Measurements from ENCODE around the gene SUZ12.
"Not testable (repeated sequence)": the region's sequence is repeated elsewhere in the genome, so short reads cannot be mapped to it uniquely, and the experiment has no call there.

SUZ12 gene

DNA sequence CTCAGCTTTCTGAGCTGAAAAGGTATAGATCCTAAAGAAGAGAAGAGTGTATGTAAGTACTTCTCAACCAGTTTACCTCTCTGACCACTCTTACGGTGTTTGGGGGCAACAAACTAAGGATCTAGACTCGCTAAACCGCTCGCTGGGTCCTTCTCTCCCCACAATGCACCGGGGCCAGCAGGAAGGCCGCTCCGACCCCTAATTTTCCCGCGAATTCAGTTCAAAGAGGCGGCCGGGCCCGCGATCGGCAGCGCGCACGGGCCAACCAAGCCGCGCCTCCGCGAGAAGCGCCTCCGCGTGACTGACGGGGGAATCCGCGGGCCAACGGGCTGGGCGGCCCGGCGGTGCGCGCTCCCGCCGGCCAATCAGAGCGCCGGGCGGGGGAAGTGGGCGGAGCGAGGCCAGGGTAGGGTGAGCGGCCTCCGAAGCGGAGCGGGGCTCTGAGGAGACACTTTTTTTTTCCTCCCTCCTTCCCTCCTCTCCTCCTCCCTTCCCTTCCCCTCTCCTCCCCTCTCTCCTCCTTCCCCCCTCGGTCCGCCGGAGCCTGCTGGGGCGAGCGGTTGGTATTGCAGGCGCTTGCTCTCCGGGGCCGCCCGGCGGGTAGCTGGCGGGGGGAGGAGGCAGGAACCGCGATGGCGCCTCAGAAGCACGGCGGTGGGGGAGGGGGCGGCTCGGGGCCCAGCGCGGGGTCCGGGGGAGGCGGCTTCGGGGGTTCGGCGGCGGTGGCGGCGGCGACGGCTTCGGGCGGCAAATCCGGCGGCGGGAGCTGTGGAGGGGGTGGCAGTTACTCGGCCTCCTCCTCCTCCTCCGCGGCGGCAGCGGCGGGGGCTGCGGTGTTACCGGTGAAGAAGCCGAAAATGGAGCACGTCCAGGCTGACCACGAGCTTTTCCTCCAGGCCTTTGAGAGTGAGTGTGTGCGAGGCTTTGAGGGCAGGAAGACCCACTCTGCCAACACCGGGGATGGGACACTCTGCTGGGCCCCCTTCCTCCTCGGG is at the start of gene SUZ12:
Gene SUZ12 (plus strand): TSS at position 393 of the 995 bp plus-strand sequence. CDS start 240 bp downstream, at position 633.
- peak; percentile 87 for DNase-seq

DNA sequence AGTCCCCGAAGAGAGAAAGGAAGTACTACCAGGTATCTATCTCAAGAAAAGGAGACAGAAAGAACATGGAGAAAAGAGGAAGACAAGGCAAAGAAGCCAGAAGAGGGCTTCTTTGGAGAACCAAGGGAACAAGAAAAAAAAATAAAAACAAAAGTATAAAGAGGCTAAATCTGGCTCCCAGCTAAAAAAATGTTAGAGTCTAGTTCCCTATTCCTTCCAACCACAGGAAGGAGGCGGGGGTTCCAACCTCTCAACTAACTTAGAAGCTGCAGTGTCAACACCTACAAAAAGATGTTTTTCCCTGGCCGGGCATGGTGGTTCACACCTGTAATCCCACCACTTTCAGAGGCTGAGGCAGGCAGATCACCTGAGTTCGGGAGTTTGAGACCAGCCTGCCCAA is 48.7 kb upstream of the SUZ12 start:
- DNase-seq: peak; percentile 97

DNA sequence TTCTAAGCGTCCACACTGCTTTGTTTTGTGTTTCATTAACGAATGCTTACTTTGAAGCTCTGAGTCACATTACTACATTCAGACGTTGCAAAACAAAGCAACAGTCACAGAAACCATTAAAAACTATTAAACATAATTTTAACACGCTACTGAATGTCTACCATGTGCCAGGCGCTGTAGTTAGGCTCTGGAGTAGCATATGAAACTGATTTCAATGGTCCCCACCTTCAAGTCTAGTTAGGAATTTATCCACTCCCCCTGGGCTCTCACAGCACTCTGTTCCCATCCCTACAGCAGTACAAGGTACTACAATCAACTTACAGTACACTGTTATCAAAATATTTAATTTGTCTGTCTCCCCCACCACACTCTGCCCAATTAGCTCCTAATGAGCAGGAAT is 35.9 kb upstream of the SUZ12 start:
- DNase-seq: peak; percentile 34

DNA sequence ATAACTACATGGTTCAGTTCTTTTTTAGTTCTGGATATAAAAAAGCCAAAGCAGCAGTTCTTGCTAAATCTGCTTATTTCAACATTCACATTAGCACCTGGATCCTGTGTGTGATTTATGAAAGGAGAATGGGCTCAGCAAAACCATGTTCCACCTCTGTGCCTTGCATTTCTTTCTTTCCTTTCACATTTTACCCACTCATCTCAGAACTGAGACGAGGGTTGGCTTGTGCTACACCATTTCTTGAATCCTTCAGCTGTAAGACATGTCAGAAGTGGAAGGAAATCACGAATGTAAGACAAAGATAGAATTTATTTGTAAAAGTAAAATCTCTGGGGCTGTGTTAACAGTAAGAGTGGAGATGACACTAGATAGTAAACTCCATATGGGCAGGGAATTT is 34.1 kb upstream of the SUZ12 start:
- no peak for DNase-seq

DNA sequence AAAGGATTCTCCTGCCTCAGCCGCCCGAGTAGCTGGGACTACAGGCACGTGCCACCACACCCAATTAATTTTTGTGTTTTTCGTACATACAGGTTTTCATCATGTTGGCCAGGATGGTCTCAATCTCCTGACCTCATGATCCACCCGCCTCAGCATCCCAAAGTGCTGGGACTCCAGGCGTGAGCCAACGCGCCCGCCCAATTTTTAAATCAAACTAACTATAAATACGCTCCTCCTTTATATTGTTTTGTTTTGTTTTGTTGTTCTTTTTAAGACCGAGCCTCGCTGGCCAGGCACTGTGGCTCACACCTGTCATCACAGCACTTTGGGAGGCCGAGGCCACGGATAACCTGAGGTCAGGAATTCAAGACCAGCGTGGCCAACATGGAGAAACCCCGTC is 33.4 kb upstream of the SUZ12 start:
- DNase-seq: no peak

DNA sequence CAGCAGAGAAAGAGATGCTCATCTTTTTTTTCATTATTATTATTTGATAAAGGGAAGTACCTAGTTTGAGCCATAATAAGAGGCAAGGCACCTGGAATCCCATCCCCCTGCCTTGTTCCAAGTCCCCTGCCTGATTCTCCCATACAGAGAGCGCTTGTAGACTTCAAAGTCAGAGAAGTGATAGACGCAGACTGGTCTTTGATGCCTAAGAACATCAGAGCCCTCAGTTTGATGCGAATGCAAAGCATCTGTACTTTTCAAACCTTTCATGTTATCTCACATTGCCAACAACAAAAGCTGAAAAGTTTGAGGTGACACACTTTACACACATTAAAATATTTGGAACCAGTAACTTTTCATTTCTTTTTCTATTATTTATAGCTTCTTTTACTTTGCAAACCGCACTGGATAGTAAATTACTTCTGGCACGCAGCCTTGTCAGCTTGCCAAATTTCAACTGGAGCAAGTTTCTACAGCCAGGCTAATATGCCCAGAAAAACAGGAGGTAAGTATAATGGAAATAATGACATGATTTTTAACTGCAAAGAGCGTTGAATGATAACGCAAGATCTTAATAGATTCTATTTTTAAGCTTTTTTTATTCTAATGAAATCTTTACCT is 29.4 kb upstream of the SUZ12 start:
- no peak for DNase-seq

DNA sequence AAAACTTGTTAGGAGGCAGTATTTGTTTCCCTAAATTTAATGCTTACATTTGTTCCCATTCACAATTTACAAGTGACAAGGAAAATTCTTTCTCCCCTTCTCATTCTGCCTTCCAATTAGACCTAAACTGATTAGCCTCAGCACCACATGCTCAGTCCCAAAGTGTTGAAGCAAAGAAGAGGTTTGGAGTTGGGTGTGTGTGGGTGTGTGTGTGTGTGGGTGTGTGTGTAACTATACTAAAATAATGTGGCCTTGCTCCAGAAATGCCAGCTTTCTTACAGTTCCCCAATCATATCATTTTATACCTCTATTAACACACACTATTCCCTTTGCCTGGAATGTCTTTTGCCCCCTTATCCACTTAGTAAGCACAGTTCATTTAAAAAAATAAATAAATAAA is 28.4 kb upstream of the SUZ12 start:
- no peak for DNase-seq

DNA sequence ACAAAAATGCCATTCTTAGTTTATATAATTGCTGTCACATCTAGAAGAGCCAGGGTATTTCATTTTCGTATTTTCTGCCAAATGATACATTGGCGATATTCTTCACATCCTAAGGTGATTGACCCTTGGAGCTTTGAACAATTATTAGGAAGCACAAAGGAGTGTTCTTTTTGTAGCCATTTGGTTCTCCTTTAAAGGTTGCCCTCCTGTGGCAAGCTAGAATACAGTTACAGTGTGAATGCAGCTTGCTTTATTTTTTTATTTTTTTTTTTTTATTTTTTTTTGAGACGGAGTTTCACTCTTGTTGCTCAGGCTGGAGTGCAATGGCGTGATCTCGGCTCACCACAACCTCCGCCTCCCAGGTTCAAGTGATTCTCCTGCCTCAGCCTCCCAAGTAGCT is 24.1 kb upstream of the SUZ12 start:
- peak; percentile 25 for DNase-seq

DNA sequence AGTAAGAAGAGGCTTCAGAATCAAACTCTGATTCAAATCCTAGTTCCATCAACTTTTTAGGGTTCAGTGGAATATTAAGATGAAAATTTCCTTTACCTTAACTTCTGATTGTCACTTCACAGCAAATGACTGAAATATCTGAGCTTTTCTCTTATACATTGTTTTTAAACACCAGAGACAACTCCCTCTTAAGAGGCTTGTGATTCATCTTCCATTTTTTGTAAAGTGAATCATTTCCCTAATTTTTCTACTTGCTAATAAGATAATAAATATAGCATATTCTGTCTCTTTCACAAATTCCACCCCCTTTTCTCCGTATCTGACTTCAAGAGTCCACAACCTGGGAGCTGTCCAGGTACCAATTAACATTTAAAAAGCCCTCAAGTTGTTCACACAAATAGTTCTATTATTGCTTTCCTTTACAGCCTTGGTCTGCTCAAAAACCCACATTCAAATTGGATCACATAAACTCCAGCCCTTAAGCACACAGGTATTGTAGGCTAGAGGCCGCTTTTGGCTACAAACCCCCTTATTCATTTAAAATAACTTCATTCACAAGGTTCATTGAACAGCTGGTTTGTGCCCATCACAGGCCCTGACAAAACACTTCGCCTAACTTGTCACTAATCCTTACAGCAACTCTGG is 21.2 kb upstream of the SUZ12 start:
- DNase-seq: no peak

DNA sequence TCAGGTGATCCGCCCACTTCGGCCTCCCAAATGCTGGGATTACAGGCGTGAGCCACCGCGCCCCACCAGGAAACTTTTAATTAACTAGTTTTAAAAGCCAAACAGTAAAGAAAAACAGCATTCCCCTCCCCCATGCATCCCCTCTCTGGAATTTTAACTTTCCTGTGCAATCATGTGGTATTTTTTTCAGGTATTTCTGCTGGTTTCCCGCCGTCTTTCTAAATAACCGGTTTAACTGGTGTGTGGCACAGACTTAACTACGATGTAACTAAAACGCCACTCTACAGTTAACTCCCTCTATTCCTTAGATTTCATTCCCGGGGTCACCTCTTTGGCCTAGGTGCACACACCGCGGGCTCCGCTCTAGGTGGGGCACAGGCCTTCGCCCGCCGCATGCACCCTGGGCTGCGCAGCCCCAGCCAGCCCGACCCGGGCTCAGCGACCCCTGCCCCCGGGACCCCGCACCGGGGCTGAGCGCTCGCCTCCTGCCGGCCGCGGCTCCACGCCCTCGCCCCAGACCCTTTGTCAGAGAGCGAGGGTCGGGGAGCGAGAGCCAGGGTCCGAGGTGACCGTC is 20.2 kb upstream of the SUZ12 start:
- DNase-seq: no peak

DNA sequence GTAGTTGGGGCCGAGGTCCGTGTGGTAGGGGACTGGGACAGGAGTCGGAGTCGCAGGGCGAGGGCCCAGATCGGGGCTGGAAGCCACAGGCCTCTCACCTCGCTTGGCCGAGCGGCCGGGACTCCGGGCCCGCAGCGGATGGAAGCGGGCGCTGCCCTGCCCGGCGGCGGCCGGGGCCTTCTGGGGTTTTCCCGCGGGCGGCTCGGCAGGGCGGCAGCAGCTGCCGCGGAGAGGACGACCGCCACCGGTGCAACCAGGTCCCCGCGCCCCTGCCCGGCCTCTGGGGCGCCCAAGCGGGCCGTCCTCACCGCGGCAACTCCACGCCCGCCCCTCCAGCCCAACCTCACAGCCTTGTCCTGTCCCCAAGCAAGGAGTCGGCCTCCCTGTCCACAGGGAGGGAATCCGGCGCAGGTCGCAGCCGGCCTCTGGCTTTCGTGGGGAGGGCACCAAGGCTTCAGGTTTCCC is 19.7 kb upstream of the SUZ12 start:
- DNase-seq: no peak

DNA sequence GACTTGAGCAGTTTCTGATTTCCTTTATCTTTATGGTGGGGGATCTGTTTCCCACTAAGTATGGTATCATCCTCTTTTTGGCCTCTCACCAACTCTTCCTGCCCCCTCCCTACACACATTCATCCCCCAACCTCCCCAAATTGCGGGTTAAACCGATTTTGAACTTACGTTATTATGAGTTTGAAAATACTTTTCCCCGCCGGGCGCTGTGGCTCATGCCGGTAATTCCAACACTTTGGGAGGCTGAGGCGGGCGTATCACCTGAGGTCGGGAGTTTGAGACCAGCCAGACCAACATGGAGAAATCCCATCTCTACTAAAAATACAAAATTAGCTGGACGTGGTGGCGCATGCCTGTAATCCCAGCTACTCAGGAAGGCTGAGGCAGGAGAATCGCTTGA is 19.1 kb upstream of the SUZ12 start:
- DNase-seq: not testable (repeated sequence)

DNA sequence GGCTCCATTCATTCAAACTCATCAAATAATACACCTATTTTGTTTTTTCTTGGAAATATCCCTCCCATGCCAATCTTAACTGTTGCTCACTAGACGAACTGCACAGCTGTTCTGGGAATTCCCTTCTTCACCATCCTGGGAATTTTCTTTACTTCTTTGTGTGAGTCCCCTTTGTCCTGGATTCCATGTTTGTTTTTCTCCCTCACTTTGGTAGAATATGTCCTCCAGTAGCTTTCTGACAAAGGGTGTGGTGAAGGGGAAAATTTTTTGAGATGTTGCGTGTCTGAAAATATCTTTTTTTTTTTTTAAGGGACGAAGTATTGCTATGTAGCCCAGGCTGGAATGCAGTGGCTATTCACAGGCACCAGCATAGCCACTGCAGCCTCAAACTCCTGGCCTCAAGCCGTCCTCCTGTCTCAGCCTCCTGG is 18.1 kb upstream of the SUZ12 start:
- no peak for DNase-seq

DNA sequence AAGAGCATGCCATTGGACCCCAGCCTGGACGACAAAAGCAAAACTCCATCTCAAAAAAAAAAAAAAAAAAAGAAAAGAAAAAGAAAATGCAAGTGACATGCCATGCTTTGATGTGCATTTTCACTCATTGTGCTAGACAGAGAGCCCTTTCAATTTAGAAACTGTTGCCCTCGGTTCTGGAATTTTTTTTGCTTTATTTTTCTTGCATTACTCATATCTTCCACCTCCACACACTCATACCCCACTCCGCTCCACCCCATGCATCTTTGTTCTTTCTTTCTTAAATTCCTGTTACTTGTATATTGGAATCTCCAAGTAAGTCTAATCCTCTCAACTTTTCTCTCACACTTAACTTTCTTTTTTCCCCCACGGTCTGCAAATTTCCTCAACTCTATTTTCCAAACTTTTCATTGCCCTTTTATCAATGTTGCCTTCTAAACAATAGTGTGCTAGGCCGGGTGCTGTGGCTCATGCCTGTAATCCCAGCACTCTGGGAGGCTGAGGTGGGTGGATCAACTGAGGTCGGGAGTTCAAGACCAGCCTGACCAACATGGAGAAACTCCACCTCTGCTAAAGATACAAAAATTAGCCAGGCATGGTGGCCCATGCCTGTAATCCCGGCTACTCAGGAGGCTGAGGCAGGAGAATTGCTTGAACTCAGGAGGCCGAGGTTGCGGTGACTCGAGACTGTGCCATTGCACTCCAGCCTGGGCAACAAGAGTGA is 16.8 kb upstream of the SUZ12 start:
- no peak for DNase-seq

DNA sequence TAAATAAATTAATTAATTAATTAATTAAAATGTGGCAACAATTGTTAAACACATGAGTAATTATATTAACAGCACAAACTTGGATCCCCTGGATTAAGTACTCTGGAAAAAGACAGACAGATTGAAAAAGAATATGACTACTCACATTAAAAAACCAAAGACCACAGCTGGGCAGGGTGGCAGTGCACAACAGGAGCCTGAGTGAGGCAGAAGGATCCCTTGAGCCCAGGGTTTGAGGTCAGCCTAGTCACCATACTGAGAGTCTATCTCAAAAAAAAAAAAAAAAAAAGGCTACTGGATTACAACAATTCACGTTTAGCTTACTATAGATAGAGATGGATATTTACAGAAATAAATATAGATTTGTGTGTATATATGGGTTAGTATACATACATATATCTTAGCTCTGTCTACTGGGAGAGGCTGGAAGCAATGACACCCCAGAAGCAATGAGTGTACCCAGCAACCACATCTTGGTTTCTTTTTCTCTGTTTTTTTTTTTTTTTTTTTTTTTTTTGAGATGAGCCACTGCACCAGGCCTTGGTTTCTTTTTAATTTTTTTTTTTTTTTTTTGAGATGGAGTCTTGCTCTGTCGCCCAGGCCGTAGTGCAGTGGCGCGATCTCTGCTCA is 10.6 kb upstream of the SUZ12 start:
- peak; percentile 5 for DNase-seq

DNA sequence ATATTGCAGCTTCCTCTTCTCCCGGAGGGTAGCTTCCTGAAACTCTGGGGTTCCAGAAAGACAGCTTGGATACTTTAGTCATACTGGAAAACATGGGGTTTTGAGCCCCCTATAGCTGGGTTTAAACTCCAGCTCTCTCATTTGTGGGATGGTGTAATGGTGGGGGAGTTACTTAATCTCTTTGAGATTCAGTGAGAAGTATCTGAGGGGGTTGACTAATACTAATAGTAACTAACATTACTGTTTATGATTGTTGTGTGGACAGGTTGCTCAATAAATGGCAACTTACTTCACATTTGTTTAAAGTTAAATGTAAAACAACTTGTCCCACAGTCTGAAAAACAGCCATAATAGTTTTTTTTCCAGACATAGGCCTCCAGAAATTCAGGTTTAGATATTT is 5.1 kb upstream of the SUZ12 start:
- no peak for DNase-seq

DNA sequence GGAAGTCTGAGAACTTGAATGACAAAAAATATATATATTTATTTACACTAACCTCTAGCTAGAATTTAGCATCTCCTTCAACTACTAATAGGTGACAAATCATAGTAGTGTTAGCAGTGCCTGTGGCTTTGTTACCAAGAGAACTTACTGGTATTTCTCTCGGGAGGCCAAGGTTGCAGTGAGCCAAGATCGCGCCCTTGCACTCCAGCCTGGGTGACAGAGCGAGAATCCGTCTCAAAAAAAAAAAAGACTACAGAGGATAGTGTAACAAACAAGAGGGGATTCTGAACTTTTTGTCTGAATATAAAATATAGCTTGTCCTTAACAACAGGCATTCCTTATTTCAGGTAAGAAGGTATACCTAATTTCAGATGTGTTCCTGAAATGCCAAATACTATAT is 1.3 kb upstream of the SUZ12 start:
- no peak for DNase-seq

DNA sequence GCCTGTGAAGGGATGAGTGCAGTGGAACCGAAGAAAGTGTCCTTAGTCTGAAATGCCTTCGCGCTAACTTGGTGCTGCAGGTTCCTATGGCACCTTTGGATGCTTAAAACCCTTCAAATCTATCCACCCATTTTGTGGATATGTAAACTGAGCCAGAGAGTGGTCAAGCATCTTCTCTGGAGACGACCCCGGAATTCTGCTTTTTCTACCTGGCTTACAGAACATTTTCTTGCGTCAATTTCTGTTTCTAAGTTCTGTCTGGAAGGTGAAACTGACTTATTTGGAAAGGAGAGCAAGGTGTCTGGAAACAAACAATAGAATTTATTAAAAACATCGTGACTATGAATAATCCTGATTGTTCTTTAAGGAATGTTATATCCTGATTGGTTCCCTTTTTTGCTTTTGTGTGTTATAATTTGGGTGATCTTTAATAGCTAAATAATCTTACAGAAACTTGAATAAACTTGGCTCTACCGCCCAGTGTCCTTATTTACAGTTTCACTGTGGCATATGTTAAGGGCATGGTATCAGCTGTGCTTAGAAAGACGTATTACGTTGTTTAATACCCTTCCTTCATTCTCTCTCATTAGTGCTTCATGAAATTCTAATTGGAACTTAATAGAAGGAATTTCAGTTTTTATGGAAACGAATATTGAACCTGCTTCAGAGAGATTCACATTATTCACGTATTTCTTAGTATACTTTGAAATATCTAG is 1.3 kb downstream of the SUZ12 start:
- DNase-seq: not testable (repeated sequence)

DNA sequence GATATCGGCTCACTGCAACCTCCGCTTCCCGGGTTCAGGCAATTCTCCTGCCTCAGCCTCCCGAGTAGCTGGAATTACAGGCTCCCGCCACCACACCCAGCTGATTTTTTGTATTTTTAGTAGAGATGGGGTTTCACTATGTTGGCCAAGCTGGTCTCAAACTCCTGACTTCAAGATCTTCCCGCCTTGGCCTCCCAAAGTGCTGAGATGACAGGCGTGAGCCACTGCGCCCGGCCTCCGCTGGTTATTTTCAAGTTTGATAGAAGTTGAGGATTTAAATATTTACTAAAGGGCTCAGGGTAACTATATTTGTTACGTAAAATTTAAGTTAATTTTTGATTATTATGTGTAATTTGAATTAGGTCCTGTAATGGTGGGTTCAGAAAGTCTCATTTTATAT is 5.1 kb downstream of the SUZ12 start:
- DNase-seq: not testable (repeated sequence)

DNA sequence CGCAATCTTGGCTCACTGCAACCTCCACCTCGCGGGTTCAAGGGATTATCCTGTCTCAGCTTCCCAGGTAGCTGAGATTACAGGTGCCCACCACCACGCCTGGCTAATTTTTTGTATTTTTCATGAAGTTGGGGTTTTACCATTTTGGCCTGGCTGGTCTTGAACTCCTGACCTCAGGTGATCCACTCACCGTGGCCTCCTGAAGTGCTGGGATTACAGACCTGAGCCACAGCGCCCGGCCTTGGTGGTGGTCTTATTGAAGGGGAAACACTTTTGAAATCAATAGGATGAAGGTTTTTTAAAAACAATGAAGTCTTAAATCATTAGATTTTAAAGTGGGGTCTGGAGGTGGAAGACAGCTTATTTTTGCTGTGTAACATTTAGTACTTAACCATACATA is 5.6 kb downstream of the SUZ12 start:
- DNase-seq: not testable (repeated sequence)

DNA sequence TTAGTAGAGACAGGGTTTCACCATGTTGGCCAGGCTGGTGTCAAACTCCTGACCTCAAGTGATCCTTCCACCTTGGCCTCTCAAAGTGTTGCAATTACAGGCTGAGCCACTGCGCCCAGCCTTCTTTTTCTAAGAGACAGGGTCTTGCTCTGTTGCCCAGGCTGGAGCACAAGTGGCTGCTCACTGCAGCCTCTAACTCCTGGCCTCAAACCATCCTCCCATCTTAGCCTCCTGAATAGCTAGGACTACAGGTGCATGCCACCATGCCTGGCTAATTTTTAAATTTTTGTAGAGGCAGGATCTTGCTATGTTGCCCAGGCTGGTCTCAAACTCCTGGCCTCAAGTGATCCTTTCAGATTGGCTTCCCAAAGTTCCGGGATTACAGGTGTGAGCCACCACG is 15.1 kb downstream of the SUZ12 start:
- not testable (repeated sequence) for DNase-seq
